ENCODE measurements around the gene CTU2. TPM values are rescaled to one million over a fixed set of nuclear protein-coding genes. Genes with fewer than 3 reads are reported as not detected.

CTU2 gene
- total RNA-seq, 3 donors from 2014 or later, result 7.3 to 8.2 (median 7.8) TPM

DNA sequence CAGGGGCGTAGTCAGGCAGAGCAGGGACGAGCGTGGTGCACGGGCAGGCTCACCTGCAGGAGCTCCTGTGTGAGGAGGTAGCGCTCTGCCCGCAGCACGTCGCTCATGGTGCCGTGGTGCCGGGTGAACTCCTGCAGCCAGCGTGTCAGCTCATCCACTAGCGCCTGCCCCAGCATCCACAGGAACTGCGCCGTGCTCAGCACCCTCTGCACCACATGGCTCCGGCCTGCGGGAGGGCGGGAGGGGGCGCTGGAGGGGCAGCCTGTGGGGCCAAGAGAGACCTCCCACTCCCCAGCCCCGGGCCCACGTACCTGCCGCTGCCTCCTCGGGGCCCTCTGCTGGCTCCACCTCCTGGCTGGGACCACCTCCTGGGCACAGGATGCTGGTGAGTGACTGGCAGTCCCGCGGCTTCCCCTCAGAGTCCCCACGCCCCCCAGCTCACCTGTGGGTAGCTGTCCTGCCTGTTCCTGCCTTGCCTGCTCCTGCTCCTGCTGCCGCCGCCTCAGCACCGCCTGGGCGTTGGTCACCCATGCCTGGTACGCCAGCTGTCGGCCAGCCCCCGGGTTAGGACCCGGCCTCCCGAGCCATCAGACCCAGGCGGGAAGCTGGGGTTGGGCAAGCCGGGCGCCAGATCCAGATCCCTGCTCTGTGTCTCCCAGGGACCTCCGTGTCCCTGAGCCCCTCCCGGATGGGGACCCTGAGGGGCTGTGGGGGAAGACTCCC lies 16.6 kb downstream of the CTU2 start:
- DNase-seq (ENCODE audit: low spot score in 2 of 2), result no peak
- no peak for TF ChIP-seq POLR2A (IDR thresholded peaks at IDR 0.05)
- TF ChIP-seq CTCF (IDR thresholded peaks at IDR 0.05), result no peak
- TF ChIP-seq POLR2AphosphoS5 (IDR thresholded peaks at IDR 0.05), result no peak
- no peaks in the 10 kb centered on the region for H3K9me3 ChIP-seq
- H3K4me3 ChIP-seq, result no peak overlapping the region
- H3K27ac ChIP-seq, result no peak overlapping the region
- no peaks in the 10 kb centered on the region for H3K36me3 ChIP-seq
- intact Hi-C loops (cut with DNase I; ENCODE audit: low total_unique reads), result no loop called here
- no peaks in the 10 kb centered on the region for H3K4me1 ChIP-seq
- H3K27me3 ChIP-seq, result no peaks in the 10 kb centered on the region

DNA sequence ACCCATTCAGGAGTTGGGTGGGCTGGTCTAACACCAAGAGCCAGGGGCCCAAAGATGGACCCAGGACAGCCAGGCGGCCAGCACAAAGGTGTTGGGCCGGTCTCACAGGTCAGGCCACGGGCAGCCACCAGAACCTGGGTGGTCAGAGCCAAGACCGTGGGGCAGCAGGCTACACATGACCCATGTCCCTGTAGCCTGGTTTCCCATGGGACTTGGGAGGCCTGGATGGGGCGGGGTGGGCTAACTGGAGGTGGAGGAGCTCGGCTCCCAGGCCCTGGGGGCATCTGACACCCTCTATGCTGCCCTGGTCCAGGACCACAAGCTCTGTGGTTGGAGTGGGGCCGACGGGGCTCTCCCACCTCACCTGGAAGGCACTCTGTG lies 17.2 kb downstream of the CTU2 start:
- H3K27me3 ChIP-seq, result no peaks in the 10 kb centered on the region
- H3K4me1 ChIP-seq, result no peaks in the 10 kb centered on the region
- intact Hi-C loops (cut with DNase I; ENCODE audit: low total_unique reads), result no loop called here
- H3K4me3 ChIP-seq, result no peak overlapping the region
- no peak for DNase-seq (ENCODE audit: low spot score in 2 of 2)
- no peak overlapping the region for H3K27ac ChIP-seq
- TF ChIP-seq POLR2A (IDR thresholded peaks at IDR 0.05) (no peak), CTCF (IDR thresholded peaks at IDR 0.05) (no peak), POLR2AphosphoS5 (IDR thresholded peaks at IDR 0.05) (no peak)
- no peaks in the 10 kb centered on the region for H3K9me3 ChIP-seq
- H3K36me3 ChIP-seq, result no peaks in the 10 kb centered on the region

- Histone ChIP-seq H3K27ac (no peak overlapping the region), H3K9me3 (no peaks in the 10 kb centered on the region), H3K27me3 (no peaks in the 10 kb centered on the region), H3K36me3 (no peaks in the 10 kb centered on the region), H3K4me1 (no peaks in the 10 kb centered on the region), H3K4me3 (no peak overlapping the region)
- no peak for DNase-seq (ENCODE audit: low spot score in 2 of 2)
- TF ChIP-seq CTCF (IDR thresholded peaks at IDR 0.05) (no peak), POLR2AphosphoS5 (IDR thresholded peaks at IDR 0.05) (no peak), POLR2A (IDR thresholded peaks at IDR 0.05) (no peak)
- intact Hi-C loops (cut with DNase I; ENCODE audit: low total_unique reads), result no loop called here
Measured at GRCh38 chr16:88723911-88724310, 17.6 kb downstream of the CTU2 start.

DNA sequence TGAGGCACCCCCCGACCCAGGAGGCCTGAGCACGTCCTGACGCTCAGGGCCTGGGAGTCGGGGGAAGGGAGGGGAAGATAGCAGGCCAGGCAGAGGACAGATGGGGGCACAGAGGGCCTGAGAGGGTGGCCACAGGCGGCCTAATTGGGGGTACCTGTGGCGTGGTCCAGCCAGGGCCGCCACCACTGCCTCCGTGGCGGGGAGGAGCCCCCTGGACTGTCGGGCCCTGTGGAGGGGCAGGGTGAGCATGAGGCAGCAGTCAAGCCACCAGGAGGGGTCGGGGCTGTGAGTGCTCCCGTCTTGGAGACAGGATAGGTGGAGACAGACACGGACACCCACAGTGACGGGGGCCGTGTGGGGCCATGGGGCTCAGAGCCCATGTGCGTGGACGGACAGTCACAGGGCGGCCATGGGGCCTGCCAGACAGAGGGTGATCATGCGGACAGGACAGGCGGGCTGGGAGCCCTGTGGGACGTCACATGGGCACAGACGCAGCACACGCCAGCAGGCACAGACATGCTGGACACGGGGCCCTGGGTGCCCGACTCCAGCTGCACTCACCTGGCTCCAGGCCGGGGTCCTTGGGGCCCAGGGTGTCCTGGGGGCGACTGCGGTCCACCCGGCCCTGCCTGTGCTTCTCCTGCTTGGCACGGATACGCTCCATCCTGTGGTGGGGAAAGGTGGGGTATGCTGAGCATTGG lies 18.7 kb downstream of the CTU2 start:
- H3K27me3 ChIP-seq, result no peaks in the 10 kb centered on the region
- H3K4me1 ChIP-seq, result no peaks in the 10 kb centered on the region
- no peaks in the 10 kb centered on the region for H3K9me3 ChIP-seq
- no peak overlapping the region for H3K27ac ChIP-seq
- no peak for TF ChIP-seq CTCF (IDR thresholded peaks at IDR 0.05)
- TF ChIP-seq POLR2AphosphoS5 (IDR thresholded peaks at IDR 0.05), result no peak
- TF ChIP-seq POLR2A (IDR thresholded peaks at IDR 0.05), result no peak
- H3K36me3 ChIP-seq, result no peaks in the 10 kb centered on the region
- intact Hi-C loops (cut with DNase I; ENCODE audit: low total_unique reads), result no loop called here
- no peak overlapping the region for H3K4me3 ChIP-seq
- DNase-seq (ENCODE audit: low spot score in 2 of 2), result no peak

Measured in breast epithelium (tissue), 4 donors.